PFSK-1 (cell line): ENCODE results near the gene ARHGEF7.

Experiments
- POLR2AphosphoS5 ChIP-seq: IDR thresholded peaks from 2 replicates; pipeline ENCODE4 v1.6.1; 2012; ENCODE audit warnings: low read depth, mild to moderate bottlenecking, control low read depth, low read length, moderate library complexity
- SIN3A ChIP-seq: IDR thresholded peaks from 2 replicates; pipeline ENCODE4 v1.6.1; 2012; ENCODE audit warnings: mild to moderate bottlenecking, low read length, moderate library complexity, borderline replicate concordance; ENCODE audit not compliant: insufficient read depth

DNA sequence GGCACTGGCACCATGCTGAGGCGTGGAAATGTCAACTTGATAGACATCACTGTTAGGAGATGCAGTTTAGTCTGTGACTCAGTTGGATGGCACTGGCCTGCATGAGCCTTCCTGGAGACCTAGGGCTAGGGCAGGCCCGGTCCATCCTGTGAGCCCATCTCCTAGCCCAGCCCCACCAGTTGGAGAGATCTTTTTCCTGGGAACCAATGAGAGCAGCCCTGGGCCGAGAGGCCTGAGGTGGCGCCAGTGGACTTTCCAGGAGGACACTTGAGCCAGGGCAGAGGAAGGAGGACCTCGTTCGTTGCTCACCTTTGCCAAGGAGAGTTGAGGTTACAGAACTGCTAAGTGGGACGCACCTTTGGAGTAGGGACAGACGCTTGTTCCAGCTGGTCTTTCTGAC, 104.8 kb downstream of the ARHGEF7 start:
- TF ChIP-seq POLR2AphosphoS5 (no peak), SIN3A (no peak)
